ENCODE measurements around the gene DDX19B. TPM values are rescaled to one million over a fixed set of nuclear protein-coding genes. Genes with fewer than 3 reads are reported as not detected.
A peak's percentile ranks its signal among the peaks of the same experiment; 100 is the strongest.

Gene DDX19B
- total RNA-seq, 1 donor from 2014 or later: 33.7 TPM

DNA sequence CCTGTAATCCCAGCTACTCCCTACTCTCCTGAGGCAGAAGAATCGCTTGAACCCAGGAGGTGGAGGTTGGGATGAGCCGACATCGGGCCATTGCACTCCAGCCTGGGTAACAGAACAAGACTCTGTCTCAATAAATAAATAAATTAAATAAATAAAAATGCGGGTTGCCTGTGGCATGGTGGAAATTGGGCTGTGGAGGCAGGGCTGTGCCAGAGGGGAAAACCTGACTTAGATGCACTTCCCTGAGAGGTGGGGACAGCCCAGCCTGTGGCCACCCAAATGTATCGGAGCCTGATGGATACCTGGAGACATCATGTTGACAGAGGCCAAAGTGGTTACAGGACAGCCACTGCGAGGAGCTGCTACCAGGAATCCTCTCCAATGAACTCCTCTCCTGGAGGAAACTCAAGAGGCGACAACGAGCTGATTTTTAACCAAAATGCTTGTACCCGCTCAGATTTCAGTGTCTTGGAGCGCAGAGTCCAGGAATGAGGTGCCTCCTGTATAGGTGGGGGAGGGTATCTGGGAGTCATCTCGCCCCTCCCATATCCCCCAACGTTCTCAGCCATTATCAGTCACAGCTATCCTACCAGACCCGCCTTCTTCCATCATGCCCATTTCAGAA lies 80.0 kb downstream of the DDX19B start:
- CTCF ChIA-PET: interaction anchor here (0.6 kb wide), 1 partner anchor 79 kb away, joined by 3 read pairs; no protein-coding TSS in a partner anchor
- Mint-ChIP-seq H3K27me3 (no peaks in the 10 kb centered on the region), H3K4me3 (no peak overlapping the region), H3K4me1 (peaks cover 19% of the 10 kb centered on the region), H3K36me3 (ENCODE audit: low read depth) (peaks cover 31% of the 10 kb centered on the region), H3K9me3 (no peaks in the 10 kb centered on the region), H3K27ac (no peak overlapping the region)
- intact Hi-C loops (cut with micrococcal nuclease): no loop called here
- DNase-seq: no peak
- POLR2A ChIA-PET: interaction anchor here (0.7 to 4.2 kb wide), 9 partner anchors 11 to 165 kb away, joined by 3 to 85 read pairs (median 8); partner anchors contain the start of genes COG4 and FCSK
- TF ChIP-seq, protein P1, sequence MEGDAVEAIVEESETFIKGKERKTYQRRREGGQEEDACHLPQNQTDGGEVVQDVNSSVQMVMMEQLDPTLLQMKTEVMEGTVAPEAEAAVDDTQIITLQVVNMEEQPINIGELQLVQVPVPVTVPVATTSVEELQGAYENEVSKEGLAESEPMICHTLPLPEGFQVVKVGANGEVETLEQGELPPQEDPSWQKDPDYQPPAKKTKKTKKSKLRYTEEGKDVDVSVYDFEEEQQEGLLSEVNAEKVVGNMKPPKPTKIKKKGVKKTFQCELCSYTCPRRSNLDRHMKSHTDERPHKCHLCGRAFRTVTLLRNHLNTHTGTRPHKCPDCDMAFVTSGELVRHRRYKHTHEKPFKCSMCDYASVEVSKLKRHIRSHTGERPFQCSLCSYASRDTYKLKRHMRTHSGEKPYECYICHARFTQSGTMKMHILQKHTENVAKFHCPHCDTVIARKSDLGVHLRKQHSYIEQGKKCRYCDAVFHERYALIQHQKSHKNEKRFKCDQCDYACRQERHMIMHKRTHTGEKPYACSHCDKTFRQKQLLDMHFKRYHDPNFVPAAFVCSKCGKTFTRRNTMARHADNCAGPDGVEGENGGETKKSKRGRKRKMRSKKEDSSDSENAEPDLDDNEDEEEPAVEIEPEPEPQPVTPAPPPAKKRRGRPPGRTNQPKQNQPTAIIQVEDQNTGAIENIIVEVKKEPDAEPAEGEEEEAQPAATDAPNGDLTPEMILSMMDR (IDR thresholded peaks at IDR 0.05): no peak
- ATAC-seq (ENCODE audit: low read depth): no peak

DNA sequence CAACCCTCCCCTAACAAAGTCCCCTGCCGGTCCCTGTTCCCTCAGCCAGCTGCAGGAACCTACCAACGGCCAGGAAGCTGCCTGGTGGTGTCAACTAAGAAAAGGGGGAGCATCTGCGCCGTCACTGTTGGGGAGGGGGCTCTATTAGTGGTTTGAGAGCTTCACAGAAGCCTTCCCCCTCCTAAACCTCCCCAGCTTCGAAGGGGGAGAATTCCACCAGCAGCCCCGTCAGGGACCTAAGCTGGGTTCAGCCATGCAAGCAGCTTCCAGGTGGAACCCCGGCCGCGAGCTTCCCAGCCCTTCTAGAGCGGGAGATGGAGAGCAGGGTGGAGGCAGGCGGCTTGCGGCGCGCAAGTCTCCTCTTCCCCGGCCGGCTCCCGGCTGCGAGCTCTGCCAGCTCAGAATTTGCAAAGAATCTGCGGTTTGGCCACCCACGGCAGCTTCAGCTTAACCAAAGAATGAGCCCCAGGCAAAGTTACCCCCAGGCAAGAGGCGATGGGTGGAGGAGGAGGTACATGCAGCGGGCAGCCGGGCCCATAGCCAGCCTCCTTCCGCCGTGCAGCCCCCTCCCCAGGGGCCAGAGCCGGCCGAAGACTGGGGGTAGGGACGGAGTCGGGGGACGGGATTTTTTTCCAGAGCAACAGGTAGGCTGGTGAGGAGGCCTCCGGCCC lies 81.4 kb downstream of the DDX19B start:
- ChIA-PET POLR2A (interaction anchor here (0.9 to 4.2 kb wide), 32 partner anchors 8 to 1429 kb away, joined by 3 to 85 read pairs (median 5); partner anchors contain the start of genes AARS1, COG4, DDX19A and DDX19B), CTCF (interaction anchor here (0.8 to 2.0 kb wide), 11 partner anchors 23 to 141 kb away, joined by 3 to 10 read pairs (median 4); partner anchors contain the start of genes DDX19A, FCSK and ST3GAL2)
- TF ChIP-seq, protein P1 (IDR thresholded peaks at IDR 0.05): no peak
- Mint-ChIP-seq H3K4me1 (peaks cover 19% of the 10 kb centered on the region), H3K27me3 (no peaks in the 10 kb centered on the region), H3K9me3 (no peaks in the 10 kb centered on the region), H3K4me3 (peak overlapping the region; percentile 96), H3K36me3 (ENCODE audit: low read depth) (peaks cover 27% of the 10 kb centered on the region), H3K27ac (peak overlapping the region; percentile 82)
- DNase-seq: no peak
- intact Hi-C loops (cut with micrococcal nuclease): loop anchor here (2.0 to 5.0 kb wide), 3 partner anchors 34 to 272 kb away; partner anchors contain the start of gene DDX19A
- ATAC-seq (ENCODE audit: low read depth): peak; percentile 11

GRCh38 chr16:70380919-70381603 lies 82.1 kb downstream of the DDX19B start:
- Mint-ChIP-seq H3K4me3 (peak overlapping the region; percentile 96), H3K36me3 (ENCODE audit: low read depth) (peaks cover 21% of the 10 kb centered on the region), H3K9me3 (no peaks in the 10 kb centered on the region), H3K4me1 (peaks cover 19% of the 10 kb centered on the region), H3K27me3 (no peaks in the 10 kb centered on the region), H3K27ac (peak overlapping the region; percentile 96)
- CTCF ChIA-PET: interaction anchor here (0.8 to 2.0 kb wide), 11 partner anchors 24 to 140 kb away, joined by 3 to 10 read pairs (median 4); partner anchors contain the start of genes DDX19A, FCSK and ST3GAL2
- POLR2A ChIA-PET: interaction anchor here (0.6 to 4.2 kb wide), 39 partner anchors 9 to 1428 kb away, joined by 3 to 85 read pairs (median 5); partner anchors contain the start of genes AARS1, COG4, DDX19A and DDX19B
- DNase-seq (peak; percentile 83), ATAC-seq (ENCODE audit: low read depth) (peak; percentile 90)
- TF ChIP-seq, protein P1 (IDR thresholded peaks at IDR 0.05): no peak
- intact Hi-C loops (cut with micrococcal nuclease): loop anchor here (1.0 to 5.0 kb wide), 8 partner anchors 23 to 271 kb away; partner anchors contain the start of genes COG4, DDX19A, FCSK and SF3B3

- intact Hi-C loops (cut with micrococcal nuclease): loop anchor here (1.0 to 5.0 kb wide), 8 partner anchors 23 to 271 kb away; partner anchors contain the start of genes COG4, DDX19A, FCSK and SF3B3
- Mint-ChIP-seq H3K36me3 (ENCODE audit: low read depth) (peaks cover 18% of the 10 kb centered on the region), H3K27me3 (no peaks in the 10 kb centered on the region), H3K27ac (peak overlapping the region; percentile 96), H3K4me1 (peaks cover 19% of the 10 kb centered on the region), H3K4me3 (peak overlapping the region; percentile 96), H3K9me3 (no peaks in the 10 kb centered on the region)
- TF ChIP-seq, protein P1 (IDR thresholded peaks at IDR 0.05): no peak
- ATAC-seq (ENCODE audit: low read depth): peak; percentile 6
- DNase-seq: no peak
- POLR2A ChIA-PET: interaction anchor here (0.6 to 4.2 kb wide), 32 partner anchors 9 to 1427 kb away, joined by 3 to 85 read pairs (median 6); partner anchors contain the start of genes AARS1, COG4, DDX19A and DDX19B
- CTCF ChIA-PET: interaction anchor here (0.9 to 2.0 kb wide), 7 partner anchors 23 to 89 kb away, joined by 3 to 10 read pairs (median 5); partner anchors contain the start of genes DDX19A, FCSK and ST3GAL2
These were observed 82.8 kb downstream of the DDX19B start for GRCh38 chr16:70381604-70382342.

All from activated B cell treated with CpG ODN at 0.5 μM for 24 hours (primary cell).